GM18519 (cell line): ENCODE data around the gene ASXL1.

Experiments
- ATAC-seq: cut with Tn5 transposase; IDR thresholded peaks from one replicate; pipeline ENCODE4 v1.9.1; 2021; ENCODE audit warnings: mild to moderate bottlenecking, moderate library complexity; ENCODE audit not compliant: unreplicated experiment, low FRiP score

Gene ASXL1

GRCh38 chr20:32474967-32475811 lies 117.1 kb downstream of the ASXL1 start:
- ATAC-seq, result no peak

GRCh38 chr20:32476684-32477593 lies 118.8 kb downstream of the ASXL1 start:
- no peak for ATAC-seq

- ATAC-seq, result no peak
Observed at GRCh38 chr20:32477594-32478512, 119.7 kb downstream of the ASXL1 start.

- ATAC-seq, result no peak
Observed at GRCh38 chr20:32478576-32478975, 120.4 kb downstream of the ASXL1 start.

- ATAC-seq, result no peak
Observed at GRCh38 chr20:32479012-32479411, 120.9 kb downstream of the ASXL1 start.

- ATAC-seq, result no peak
Observed at GRCh38 chr20:32479697-32480171, 121.6 kb downstream of the ASXL1 start.

GRCh38 chr20:32480371-32481241 lies 122.5 kb downstream of the ASXL1 start:
- ATAC-seq, result no peak

GRCh38 chr20:32481311-32482142 lies 123.4 kb downstream of the ASXL1 start:
- ATAC-seq, result no peak

- ATAC-seq, result no peak
Observed at GRCh38 chr20:32482143-32482441, 124.0 kb downstream of the ASXL1 start.

GRCh38 chr20:32482442-32483261 lies 124.5 kb downstream of the ASXL1 start:
- no peak for ATAC-seq

GRCh38 chr20:32483351-32484224 lies 125.5 kb downstream of the ASXL1 start:
- no peak for ATAC-seq

- no peak for ATAC-seq
Observed at GRCh38 chr20:32484225-32484957, 126.3 kb downstream of the ASXL1 start.

- peak; percentile 68 for ATAC-seq
Observed at GRCh38 chr20:32484958-32485769, 127.0 kb downstream of the ASXL1 start.

- no peak for ATAC-seq
Observed at GRCh38 chr20:32485770-32486478, 127.8 kb downstream of the ASXL1 start.

GRCh38 chr20:32487381-32487780 lies 129.2 kb downstream of the ASXL1 start:
- no peak for ATAC-seq
